ENCODE measurements around the gene LCN1. TPM values are rescaled to one million over a fixed set of nuclear protein-coding genes. Genes with fewer than 3 reads are reported as not detected.

Gene LCN1
- total RNA-seq, 1 donor from 2014 or later = not detected

DNA sequence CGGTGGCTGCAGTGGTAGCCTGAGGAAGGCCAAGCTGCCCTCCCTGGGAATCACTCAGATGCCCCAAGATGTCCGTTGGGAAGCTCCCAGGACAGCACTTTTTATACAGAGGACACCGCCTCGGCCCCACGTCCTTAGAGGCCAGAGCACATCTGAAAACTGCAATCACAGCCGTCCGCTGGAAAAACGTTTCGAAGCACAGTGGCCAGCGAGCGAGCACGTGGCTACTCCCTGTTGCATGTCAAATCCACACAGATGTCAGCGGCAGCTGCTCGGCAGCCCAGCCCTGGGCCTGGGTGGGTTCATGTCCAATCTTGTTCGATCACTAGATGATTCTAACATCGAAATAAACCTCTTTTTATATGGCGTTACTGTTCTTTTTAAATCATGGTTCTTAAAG lies 32.7 kb upstream of the LCN1 start:
- no peak for DNase-seq (ENCODE audit: low read depth in 2 of 2)

DNA sequence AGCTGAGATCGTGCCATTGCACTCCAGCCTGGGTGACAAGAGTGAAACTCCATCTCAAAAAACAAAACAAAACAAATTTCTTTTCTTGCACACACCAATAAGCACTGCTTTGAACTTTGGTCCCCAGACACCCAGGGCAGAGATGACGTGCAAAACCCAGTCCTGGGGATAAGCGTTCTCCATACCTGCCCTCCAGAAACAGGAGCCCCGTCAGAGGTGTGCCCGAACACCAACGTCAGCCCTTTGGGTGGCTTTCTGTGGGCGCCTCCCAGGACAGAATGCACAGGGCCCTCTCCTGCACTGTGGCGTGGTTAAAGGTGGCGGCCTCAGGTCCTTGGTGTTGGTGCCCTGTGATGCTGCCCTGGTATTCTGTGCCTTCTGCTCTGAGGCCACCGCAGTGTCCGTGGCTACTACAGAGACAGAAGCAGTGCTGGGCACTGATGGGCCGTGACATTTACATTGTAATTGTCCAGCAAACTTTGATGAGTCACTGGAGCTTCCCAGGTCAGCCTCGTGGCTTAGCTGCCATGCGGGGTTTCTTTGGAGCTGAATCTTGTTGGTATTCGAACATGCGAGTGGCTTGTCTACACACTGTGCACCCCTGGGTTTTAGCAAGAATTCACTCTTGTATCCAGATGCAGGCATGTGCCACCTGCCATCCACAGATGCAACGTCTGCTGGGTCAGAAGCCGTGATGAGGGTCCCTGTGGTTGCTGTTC lies 31.9 kb upstream of the LCN1 start:
- no peak for DNase-seq (ENCODE audit: low read depth in 2 of 2)

DNA sequence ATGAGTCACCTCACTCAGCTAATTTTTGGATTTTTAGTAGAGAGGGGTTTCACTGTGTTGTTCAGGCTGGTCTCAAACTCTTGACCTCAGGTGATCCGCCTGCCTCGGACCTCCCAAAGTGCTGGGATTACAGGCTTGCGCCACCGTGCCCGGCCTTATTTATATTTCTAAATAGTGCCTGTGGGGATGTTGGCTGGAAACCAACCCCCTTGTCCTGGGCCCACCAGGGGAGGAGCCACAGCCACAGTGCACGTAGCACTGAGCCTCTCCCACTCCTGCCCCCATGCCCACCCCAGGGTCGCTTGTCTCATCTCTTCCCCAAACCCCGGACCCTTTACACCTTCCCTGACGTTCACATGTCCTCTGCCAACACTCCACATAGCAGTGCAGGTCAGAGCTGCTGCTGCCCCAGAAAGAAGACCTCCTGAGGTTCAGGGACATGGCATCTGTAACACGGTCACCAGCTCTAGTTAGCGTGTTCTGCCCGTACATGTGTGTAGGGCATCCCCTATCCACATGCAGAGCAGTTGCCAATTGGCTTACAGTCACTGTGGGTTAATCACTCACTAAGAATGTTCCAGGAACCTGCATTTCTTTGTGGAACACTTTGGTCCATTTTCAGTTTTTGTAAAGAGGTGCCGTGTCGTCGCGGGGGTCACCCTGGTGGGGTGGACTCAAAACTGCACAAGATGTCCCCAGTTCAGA lies 30.9 kb upstream of the LCN1 start:
- no peak for DNase-seq (ENCODE audit: low read depth in 2 of 2)

DNA sequence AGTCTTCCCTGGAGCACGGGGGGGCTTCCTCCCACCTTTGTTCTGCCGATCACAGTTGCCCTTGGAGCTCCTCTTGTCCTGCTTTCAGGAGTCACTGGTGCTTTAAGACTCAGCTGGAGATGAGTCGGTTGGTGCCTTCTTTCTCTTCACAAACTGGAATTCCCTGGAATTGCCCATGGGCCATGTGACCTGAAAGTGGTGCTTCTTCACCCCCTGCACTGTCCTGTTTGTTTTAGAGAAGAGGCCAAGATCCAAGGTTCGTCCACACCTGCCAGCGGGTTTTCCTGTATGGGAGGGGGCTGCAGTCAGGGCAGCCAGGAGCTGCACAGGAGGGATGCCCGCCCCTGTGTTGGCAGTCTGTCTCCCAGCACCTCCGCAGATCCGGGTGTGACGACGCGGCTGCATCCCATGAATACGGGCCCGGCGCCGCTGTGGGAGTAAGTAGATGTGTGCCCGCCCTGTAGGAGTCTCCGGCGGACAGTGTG lies 30.2 kb upstream of the LCN1 start:
- DNase-seq (ENCODE audit: low read depth in 2 of 2) = no peak

DNA sequence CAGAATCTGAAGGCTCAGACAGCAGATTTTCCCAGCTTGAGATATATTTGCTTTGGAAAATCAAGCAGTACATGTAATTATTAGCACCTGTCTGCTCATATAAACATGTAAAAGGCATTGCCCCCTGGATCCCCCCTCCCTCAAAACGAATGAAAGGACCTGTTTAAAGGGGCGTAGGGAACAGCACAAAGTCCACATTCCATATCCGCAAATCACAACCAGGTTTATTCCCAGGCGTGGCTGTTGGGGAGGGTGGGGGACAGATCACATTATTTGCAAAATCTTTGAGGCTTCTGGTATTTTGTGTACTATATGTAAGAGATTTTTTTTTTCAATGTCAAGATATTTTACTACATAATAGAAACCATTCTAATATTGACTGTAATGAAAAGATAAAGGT lies 29.5 kb upstream of the LCN1 start:
- DNase-seq (ENCODE audit: low read depth in 2 of 2) = no peak

DNA sequence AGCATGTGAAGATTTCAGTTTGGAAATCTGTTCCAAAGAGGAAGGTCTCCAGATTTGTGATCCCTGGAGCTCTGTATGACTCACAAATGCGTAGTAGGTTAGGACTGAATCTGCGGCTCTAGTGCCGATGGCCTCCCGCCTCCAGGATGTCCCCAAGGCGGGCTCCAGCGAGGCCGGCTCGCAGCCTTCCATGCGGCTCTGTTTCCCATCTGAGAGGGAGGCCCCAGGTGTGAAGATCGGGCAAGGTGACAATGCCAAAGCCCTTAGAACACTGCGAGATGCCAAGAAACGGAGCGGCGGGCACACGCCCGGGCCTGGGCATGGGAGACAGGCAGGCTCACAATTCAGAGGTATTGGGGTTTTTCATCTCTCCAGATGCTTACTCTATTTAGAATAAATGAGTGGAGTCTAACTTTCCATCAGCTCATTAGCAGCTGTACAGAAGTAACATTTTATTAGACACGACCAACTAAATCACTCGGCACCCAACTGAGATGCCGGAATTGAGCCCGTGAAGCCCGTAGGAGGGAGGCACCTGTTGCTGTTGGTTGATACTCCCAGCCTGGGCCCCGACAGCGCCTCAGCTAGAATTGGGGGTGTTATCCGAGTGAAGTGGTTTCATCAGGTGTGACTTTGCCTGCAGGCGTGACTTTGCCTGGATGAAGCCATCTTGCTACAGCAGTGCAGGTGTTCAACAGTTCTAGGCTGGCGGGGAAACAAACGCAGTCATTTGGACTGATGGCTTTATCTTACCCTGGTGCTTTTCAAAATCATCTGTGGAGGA lies 28.2 kb upstream of the LCN1 start:
- no peak for DNase-seq (ENCODE audit: low read depth in 2 of 2)

DNA sequence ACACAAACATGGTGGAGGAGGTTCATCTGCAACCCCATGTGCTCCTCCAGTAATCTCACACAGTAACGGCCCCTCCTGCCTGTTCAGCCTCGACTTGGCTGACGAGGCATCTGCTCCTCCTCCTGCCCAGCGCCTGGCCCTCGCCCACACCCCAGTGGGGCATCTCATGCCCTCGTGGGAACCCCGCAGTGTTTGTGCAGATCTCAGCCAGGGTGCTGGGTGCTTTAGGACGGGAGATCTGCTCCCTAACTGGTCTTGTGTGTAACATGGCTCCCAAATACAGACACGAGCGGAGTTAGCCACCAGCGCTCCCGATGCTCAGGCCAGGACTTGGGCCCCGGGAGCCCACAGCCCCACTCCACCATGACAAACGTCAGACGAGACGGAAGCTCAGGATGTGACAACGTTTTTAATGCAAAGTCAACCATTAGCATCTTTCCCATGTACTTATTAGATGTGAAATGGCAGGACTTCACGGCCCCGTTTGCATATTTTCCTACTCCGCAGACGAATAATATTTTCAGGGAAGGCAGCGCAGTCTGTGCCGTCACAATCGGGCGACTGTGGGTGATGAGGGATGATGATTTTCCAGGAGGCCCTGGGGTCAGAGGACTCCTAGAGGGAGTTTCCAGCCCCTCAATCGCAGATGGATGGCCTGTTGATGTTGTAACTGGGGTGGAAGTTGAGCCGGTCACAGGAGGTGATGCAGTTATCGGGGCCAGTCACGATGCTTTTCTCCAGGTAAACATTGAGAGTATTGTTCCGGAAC lies 26.3 kb upstream of the LCN1 start:
- no peak for DNase-seq (ENCODE audit: low read depth in 2 of 2)

DNA sequence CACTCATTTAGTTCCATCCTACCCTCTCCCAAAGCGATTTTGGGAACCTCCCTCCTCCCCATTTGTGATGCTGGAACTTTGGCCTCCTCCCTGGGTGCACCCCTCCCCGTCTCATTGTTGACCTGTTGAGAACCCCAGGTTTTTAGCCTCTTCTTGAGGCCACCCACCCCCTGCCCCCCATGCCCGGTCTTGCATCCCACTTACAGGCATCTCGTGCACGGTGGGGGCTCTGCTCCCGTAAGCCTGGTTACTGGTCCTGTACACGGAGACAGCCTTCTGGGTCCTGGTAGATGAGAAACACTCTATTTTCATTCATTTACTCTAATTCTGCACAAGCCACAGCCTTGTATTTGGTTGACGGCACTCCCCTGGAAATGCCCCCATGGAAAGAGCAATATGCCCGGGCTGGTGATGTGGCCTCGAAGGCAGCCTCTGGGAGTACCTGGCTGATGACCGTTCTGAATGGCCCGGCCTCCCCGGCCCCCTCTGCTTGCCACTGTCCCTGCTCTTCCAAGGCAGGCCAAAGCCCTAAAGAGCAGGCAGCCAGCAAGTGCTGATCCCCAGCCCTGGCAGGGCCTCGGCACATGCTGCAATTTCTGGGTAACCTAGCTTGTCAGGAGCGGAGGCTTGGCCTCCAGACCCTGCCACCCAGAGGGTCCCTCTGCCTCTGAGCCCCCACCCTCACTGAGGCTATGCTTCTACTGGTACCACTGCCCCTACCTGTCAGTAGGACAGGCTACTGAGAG lies 22.7 kb upstream of the LCN1 start:
- DNase-seq (ENCODE audit: low read depth in 2 of 2) = no peak

DNA sequence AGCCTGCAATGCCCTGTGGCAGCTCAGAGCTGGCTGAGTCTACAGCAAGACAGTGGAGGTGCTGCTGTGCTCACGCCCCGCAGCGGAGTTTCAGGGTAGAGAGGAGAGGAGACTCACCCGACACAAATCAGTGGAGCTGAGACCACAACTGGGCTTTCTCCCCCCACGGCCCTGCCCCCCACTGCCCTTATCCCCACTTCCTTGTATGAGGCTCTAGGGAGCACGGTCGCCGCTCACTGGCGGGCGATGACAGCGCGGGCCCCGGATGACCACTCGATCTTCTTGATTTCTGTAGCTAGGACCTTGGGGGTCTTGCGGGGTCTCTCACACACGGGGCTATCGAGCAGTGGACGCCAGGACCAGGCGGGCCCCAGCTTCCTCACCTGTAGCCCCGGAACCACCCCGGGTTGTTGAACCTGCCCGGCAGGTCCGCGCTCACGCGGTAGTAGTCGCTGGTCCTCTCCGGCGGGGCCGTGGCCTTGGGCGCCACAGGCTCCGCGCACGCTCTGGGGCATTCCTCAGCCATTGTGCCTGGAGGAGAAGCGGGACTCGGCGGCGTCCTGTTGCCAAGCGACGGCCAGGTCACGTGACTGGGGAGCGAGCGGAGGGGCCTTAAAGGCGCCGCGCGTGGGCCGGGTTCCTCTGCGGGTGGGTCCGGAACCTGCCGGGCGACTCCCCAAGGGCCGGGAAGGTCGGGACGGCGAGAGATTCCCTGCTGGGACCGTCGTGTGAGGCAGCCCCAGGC lies 21.7 kb upstream of the LCN1 start:
- DNase-seq (ENCODE audit: low read depth in 2 of 2) = peak; percentile 73 to 91

DNA sequence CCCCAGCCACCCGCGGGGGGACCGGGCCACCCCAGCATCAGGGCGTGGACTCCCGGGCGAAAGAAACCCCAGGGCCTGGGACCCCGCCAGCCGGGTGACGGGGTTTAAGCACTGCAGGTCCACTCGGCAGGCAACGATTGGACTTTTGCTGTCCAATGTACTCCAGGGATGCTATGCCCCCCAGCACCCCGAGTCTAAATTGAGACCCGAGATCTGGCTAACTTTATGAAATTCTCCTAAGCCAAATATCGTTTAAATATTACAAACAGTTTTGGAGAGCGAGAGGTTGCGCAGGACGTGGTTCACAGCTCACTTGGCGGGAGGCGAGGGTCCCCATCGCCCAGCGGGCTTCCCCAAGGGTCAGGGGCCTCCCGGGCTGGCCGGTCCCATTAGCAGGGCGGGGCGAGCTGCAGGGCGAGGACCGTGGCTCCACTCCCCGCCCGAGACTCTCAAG lies 21.1 kb upstream of the LCN1 start:
- peak; percentile 17 to 66 for DNase-seq (ENCODE audit: low read depth in 2 of 2)

DNA sequence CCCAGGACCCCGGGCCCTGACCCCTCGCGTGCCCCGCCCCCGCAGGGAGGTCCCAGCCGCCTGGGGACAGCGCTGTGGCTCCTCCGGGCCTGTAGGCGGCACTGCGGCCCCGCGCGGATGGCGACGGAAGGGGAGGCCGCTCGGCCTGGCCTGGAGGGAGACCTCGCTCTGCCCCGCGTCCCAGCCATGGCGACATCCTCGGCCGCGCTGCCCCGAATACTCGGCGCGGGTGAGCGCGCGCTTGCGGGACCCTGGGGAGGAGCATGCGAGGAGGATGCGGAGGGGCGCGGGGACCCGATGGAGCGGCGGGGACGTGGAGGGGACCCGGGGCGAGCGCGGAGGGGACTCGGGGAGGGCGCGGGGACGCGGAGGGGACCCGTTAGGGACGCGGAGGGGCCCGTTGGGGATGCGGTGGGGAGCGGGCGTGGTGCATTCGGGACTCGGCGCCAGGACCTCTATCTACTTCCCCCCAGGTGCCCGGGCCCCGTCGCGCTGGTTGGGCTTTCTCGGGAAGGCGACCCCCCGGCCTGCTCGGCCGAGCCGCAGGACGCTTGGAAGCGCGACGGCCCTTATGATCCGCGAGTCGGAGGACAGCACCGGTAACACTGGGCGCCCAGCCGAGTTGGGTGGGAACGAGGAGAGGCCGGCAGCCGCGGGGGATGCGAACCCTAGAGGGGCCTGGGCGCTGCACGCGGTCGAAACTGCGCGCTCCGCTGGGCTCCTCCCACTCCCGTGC lies 20.5 kb upstream of the LCN1 start, which contains the start of gene MRPS2:
MRPS2 (plus strand) TSS at position 158 of the 736 bp plus-strand sequence; CDS start at position 187, 29 bp downstream.
- DNase-seq (ENCODE audit: low read depth in 2 of 2) = peak; percentile 65 to 90

DNA sequence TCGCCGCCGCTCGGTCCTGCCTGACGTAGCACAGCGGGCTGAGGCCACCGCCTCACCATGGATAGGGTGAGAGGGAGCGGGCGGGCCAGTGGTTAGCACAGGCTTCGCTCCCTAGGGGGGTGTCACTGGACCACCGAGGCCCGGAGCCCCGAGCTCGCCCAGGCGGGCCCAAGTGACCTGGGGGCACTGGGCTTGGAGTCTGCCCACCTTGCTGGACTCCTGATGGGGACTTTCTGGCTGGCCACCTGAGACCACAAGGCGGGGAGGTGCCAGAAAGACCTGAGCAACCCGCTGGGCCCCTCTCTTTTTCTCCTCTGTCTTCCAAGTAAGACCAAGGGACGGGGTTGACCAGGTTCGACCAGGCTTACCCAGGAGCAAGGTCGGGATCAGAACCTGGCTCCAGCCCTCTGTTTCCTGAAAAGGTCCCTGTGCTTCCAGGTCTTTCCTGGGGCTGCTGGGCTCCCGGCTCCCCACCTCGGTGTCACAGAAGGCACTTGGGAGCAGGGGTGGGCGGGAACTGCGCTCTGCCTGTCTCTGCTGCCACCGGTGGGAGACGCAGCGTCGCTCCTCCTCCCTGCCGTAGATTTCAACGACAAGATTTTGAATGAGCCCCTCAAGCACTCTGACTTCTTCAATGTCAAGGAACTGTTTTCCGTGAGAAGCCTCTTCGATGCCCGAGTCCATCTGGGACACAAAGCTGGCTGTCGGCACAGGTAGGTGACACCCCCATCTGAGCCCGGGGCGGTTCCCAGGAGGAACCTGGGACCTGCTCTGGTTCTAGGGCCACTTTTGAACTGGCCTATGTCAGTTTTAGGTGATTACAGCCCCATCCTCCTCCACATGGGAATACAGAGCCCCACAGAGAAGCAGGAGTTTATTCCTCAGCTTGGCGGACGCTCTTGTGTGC lies 19.7 kb upstream of the LCN1 start:
- DNase-seq (ENCODE audit: low read depth in 2 of 2) = peak; percentile 24 to 81

DNA sequence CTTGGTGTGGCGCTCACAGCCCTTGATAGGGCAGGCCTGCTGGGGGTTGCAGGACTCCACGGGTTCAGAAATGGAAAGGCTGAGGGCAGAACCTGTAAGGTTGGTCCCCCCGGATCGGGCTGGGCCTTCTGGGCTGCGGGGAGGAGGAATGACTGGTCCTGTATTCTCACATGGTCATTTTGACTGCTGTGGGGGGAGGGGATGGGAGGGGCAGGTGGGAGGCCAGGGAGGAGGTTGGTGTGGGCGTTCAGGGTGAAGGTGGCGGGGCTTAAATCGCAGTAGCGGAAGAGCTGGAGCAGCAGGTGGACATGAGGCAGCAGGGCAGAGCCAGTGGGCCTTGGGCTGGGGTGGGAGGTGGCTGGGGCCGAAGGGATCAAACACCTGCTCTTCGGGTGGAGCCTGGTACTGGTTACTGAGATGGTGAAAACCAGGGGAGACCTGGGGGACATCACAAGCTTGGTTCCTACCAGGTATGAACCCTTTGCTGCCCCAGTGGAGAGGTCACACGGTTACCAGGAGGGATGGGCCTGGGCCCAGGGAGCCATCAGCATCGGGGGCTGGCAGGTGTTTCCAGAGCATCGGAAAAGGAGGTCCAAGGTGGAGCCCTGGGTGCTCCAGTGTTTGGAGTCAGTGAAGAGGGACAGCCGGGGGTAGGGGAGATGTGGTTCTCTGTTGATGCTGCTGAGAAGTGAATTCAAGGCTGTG lies 18.9 kb upstream of the LCN1 start:
- no peak for DNase-seq (ENCODE audit: low read depth in 2 of 2)

DNA sequence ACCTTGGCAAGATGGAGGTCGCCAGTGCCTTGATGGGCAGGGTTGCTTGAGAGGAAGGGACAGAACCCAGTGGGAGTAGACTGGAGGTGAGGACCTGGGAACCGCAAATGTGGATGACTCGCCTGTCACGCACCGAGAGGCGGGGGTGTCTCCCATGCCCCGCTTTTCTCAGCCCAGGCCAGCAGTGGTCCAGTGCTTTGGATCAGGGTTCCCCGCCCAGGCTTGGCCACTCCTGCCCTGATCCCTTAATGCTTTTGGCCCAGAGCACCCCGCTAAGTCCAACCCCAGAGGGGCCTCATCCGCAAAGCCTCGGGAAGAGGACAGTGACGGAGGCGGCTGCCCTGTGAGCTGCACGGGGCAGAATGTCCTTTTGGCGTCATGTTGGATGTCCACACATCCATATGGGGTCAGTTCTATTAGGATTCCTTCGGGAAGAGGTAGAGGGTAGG lies 18.3 kb upstream of the LCN1 start:
- DNase-seq (ENCODE audit: low read depth in 2 of 2) = no peak

DNA sequence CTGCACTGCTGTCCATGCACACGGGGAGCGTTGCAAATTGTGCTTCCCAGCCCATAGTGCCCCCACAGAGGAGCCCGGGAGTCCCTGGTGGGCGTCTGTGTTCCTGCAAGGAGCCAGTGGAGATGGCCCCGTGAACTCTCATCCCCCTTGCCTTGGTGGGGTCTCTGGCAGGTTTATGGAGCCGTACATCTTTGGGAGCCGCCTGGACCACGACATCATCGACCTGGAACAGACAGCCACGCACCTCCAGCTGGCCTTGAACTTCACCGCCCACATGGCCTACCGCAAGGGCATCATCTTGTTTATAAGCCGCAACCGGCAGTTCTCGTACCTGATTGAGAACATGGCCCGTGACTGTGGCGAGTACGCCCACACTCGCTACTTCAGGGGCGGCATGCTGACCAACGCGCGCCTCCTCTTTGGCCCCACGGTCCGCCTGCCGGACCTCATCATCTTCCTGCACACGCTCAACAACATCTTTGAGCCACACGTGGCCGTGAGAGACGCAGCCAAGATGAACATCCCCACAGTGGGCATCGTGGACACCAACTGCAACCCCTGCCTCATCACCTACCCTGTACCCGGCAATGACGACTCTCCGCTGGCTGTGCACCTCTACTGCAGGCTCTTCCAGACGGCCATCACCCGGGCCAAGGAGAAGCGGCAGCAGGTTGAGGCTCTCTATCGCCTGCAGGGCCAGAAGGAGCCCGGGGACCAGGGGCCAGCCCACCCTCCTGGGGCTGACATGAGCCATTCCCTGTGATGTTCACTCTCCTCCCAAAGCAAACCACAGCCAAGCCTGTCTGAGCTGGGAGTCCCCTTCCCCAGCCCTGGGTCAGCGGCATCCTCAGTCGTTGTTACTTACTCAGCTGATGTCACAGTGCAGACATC lies 17.6 kb upstream of the LCN1 start:
- no peak for DNase-seq (ENCODE audit: low read depth in 2 of 2)

All from dermis microvascular lymphatic vessel endothelial cell (primary cell).